MV-4-11 (cell line): Measurements from ENCODE around the gene NEMP2.

ENCODE experiments used
- DNase-seq: peaks from one replicate; lab custom pipeline; 2025; lab: John Stamatoyannopoulos, UW

The NEMP2 gene

GRCh38 chr2:190554357-190555006 lies 20.0 kb upstream of the NEMP2 start:
- DNase-seq = no peak

GRCh38 chr2:190553254-190553653 lies 18.7 kb upstream of the NEMP2 start:
- DNase-seq = no peak

DNA sequence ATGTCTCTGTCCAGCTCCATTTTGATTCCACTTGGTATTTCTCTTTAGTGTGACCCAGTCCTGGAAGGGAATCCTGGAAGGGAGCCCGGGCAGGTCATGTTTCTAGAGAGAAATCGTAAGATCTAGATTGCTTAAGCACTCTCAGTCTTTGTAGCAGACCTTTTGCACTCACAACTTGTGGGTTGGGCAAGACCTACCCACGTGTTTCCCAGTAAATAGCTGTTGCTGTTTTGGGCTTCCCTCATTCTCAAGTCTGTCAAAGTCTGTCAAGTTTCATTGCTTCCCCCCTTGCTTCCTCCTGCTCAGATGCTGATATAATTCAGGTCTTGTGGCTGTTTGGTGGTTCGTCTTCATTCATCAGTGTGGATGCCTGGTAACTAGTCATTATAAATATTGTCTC lies 17.4 kb upstream of the NEMP2 start:
- DNase-seq = peak; percentile 89

DNA sequence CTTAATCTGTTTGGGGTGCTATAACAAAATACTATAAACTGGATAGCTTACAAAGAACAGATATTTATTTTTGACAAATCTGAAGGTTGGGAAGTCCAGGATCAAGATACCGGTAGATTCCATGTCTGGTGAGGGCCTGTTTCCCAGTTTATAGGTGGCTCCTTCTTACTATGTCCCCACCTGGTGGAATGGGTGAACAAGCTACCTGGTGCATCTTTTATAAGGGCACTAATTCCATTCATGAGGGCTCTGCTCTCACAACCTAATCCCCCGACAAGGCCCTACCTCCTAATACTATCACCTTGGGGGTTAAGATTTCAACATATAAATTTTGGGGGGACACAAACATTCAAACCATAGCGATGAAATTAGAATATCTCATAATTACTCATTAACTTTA lies 15.6 kb upstream of the NEMP2 start:
- no peak for DNase-seq

GRCh38 chr2:190547886-190548285 lies 13.4 kb upstream of the NEMP2 start:
- DNase-seq = no peak

DNA sequence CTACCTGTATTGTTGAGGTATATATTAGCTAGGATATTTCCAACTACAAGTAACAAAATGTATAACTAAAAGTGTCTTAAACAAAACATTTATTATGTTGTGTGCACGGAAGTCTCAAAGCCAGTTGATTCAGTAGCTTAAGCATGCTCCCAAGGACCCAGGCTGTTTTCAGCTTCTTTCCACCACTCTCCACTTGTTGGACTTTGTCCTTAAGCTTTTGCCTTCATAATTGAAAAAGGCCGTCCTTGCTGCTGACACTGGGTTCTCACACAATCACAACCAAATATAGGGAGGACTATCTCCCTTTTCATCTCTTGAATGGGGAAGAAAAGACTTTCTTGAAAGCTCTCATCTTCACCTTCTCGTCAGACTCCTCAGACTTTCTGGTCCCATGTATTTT lies 12.2 kb upstream of the NEMP2 start:
- DNase-seq = no peak

DNA sequence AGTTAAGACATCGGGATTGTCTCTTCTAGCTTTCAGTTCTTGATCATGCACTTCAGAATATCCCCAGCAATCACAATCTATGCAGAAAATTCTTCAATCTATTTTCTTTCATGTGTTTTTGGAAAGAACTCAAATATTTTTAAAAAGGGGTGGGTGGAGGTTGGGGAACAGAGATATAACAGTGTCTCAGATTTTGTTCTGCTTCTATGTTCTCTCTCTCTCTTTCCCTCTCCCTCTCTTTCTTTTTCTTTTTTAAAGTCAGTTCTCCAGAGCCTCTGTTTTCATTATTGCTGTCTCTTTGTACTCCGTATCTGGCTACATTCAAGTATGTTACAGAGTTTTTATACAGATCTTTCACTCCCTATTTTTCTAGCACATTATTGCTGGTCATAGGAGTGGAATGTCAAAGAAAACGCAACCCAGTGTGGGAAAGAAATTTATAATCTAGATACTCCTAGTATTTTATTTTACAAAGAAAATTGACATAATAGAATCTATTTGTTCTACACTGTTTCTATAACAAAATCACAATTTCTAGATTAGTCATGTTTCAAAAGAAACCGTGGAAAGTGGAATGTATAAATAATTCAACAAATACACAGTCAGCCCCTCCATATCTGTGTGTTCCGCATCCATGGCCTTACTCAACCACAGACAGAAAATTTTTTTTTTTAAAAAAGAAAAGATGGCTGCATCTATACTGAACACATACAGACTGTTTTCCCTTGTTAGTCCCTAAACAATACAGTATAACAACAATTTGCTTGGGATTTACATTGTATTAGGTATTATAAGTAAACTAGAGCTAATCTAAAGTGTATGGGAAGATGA lies 11.2 kb upstream of the NEMP2 start:
- no peak for DNase-seq

GRCh38 chr2:190545093-190545492 lies 10.6 kb upstream of the NEMP2 start:
- DNase-seq = no peak

- no peak for DNase-seq
Observed at GRCh38 chr2:190540048-190540447, 5.5 kb upstream of the NEMP2 start.

- DNase-seq = no peak
Observed at GRCh38 chr2:190538201-190538600, 3.7 kb upstream of the NEMP2 start.

GRCh38 chr2:190537765-190538164 lies 3.2 kb upstream of the NEMP2 start:
- no peak for DNase-seq

GRCh38 chr2:190535586-190535985 lies 1.1 kb upstream of the NEMP2 start:
- no peak for DNase-seq

DNA sequence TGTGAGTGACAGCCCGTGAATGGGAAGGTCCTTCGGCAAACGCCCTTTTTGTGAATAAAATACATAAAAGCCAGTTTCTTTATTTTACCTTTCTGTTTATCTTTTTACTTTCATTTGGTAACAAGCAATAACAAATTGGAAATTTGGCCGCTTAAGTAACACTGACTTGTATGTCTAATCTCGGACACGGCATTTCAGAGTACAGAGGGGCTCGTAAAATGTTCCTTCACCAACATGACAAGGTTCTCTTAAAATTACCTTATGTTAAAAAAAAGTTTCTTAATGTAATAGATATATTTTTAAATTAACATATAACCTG lies 558 bp upstream of the NEMP2 start:
- DNase-seq = no peak

DNA sequence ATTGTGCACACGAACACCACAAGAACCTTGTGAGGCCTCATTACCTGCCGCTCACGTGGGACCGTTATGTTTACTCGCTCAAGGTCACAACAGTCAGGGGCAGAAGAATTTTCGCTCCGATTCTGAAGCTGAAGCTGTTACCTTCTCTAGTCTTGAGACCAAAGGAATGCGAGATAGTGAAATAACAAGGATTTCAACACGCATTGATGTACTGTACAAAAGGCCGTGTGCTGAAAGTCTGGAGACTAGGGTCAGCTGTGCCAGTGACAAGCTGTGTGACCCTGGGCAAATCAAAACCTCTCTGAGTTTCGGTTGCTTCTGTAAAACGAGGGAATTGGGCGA lies 583 bp downstream of the NEMP2 start:
- DNase-seq = no peak

GRCh38 chr2:190533175-190533967 lies 1.2 kb downstream of the NEMP2 start:
- peak; percentile 27 for DNase-seq

- peak; percentile 33 for DNase-seq
Observed at GRCh38 chr2:190532581-190532980, 1.9 kb downstream of the NEMP2 start.

DNA sequence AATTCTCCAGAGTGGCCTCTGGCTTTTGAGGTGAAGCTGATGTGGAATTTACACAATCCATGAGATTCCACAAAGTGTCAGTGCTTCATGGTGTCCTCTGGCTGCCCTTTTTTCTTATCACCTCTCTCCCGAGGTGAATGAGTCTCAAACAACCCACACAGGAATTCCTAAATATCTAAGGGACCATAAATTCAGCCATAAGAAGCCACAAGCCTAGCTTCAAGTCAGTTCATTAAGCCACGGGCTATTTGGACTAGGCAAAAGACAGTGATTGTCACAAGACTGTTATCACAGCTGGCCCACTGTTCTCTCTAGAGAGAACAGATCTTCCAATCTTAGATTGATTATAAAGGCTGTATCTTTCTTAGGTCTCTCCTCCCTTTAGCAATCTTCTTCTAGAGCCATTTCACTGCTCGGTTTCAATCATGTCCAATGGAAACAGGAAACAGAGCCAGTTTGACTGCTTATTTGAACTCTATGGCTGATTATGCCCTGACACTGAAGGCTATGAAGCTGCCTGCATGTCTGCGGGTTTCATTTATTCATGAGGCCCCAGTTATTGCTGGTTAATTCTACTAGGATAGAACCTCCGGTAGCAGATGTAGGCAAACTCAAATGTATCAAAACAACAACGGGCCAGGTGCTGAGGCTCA lies 4.1 kb downstream of the NEMP2 start:
- DNase-seq = no peak

DNA sequence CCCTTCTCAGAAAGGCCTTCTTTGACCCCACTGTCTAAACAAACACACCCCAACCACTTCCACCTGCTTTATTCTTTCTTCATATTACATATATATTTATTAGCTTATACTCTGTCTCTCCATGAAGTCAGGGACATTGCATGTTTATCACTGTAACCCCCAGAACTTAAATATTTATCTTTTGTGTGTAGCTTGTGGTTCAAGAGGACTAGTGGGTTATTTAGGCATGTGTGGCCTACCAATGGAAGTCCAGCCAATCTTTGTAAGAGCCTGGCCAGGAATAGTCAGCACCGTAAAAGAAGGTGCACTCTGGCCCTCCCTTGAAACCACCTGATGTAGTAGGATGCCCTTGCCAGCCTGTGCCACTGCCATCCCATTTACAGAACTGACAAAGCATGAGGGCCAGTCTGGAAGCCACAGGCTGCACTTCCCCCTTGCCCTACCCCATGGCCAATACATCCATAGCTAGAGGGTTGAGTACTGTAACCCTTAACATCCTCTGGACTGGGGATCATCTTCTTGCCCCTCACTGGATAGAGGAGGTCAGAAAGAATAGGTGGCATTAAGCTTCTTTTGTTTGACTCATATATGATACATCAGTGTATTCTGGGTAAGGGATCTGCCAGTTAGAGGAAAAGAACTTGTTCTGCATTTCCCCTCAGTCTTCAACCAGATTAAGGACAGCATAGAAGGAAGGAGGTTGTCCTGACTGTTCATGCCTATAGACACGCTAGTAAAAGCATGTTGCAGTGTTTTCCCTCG lies 4.9 kb downstream of the NEMP2 start:
- peak; percentile 54 for DNase-seq

DNA sequence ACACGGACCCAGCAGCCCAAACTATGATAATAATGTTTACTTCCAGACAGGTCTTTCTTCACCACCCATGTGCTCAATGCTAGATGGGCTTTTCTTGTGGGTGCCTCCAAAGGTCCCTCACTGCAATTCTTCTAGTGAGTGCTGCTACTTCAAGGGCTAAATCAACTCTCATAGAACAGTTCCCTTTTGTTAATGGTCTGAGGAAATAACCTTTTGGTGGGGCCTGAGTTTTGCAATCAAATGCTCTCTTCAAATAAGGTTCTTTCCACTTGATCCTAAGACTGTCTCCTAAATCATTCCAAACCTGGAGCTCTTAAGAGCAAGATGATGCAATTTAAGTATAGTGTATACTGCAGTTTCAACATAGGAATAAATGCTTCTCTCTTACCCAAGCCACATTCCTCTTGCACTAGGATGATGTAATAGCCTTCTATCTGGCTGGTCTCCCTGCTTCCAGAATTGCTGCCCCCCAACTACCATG lies 6.0 kb downstream of the NEMP2 start:
- DNase-seq = peak; percentile 92

GRCh38 chr2:190527918-190528317 lies 6.6 kb downstream of the NEMP2 start:
- DNase-seq = no peak

GRCh38 chr2:190527214-190527613 lies 7.3 kb downstream of the NEMP2 start:
- no peak for DNase-seq
